Fibroblast of villous mesenchyme (primary cell): ENCODE results near the gene ATAD3A. TPM values are rescaled to one million over a fixed set of nuclear protein-coding genes. Genes with fewer than 3 reads are reported as not detected.
"Not testable (repeated sequence)": the region's sequence is repeated elsewhere in the genome, so short reads cannot be mapped to it uniquely, and the experiment has no call there.

Experiments used
- DNase-seq: peaks from one replicate; pipeline ENCODE4 v3.0.0-alpha.2; 2010; ENCODE audit warnings: low read depth
- H3K4me3 ChIP-seq: 2 replicates; pipeline ENCODE4 v1.5.1; 2011; ENCODE audit warnings: low read depth, mild to moderate bottlenecking, low read length
- CTCF ChIP-seq: IDR thresholded peaks from 2 replicates; pipeline ENCODE4 v1.5.1; 2012; ENCODE audit warnings: low read depth, mild to moderate bottlenecking, low read length; ENCODE audit not compliant: insufficient read depth
- total RNA-seq: library from RNA; depleted of rRNA; stranded (reverse); fragments of >200 nt; gene quantifications from 2 replicates; pipeline ENCODE4 v1.2.3, GENCODE V29; 2012

ATAD3A gene
- total RNA-seq, 1 donor, result 36.7 TPM

- H3K4me3 ChIP-seq, result not testable (repeated sequence)
- peak; percentile 7 for DNase-seq
- peak; percentile 32 for TF ChIP-seq CTCF
Observed at GRCh38 chr1:1505366-1505798, 6.6 kb upstream of the ATAD3A start.

- DNase-seq, H3K4me3 ChIP-seq: not testable (repeated sequence)
Observed at GRCh38 chr1:1505801-1506200, 6.2 kb upstream of the ATAD3A start.

GRCh38 chr1:1507305-1507704 is 4.7 kb upstream of the ATAD3A start:
- H3K4me3 ChIP-seq, result no peak overlapping the region
- no peak for DNase-seq
- TF ChIP-seq CTCF, result no peak

GRCh38 chr1:1508775-1509464 is 3.0 kb upstream of the ATAD3A start:
- DNase-seq, H3K4me3 ChIP-seq: not testable (repeated sequence)

- H3K4me3 ChIP-seq, DNase-seq: not testable (repeated sequence)
Observed at GRCh38 chr1:1509465-1509850, 2.5 kb upstream of the ATAD3A start.

GRCh38 chr1:1510912-1511532 is 940 bp upstream of the ATAD3A start:
- H3K4me3 ChIP-seq, result peak overlapping the region; percentile 89
- TF ChIP-seq CTCF, result no peak
- DNase-seq, result peak; percentile 9

- not testable (repeated sequence) for DNase-seq
- peak overlapping the region; percentile 89 for H3K4me3 ChIP-seq
Observed at GRCh38 chr1:1512425-1512824, 463 bp downstream of the ATAD3A start.

- H3K4me3 ChIP-seq, result peak overlapping the region; percentile 25
- not testable (repeated sequence) for DNase-seq
Observed at GRCh38 chr1:1513675-1514074, 1.7 kb downstream of the ATAD3A start.

GRCh38 chr1:1514376-1514775 is 2.4 kb downstream of the ATAD3A start:
- DNase-seq, H3K4me3 ChIP-seq: not testable (repeated sequence)

- not testable (repeated sequence) for H3K4me3 ChIP-seq, DNase-seq
Observed at GRCh38 chr1:1516923-1517322, 5.0 kb downstream of the ATAD3A start.
